ENCODE data around the gene MRPS27.

- TF ChIP-seq CTCF (IDR thresholded peaks at IDR 0.05; ENCODE audit: low read depth, low read length, missing input control) (no peak), MAX (IDR thresholded peaks at IDR 0.05) (no peak), REST (IDR thresholded peaks at IDR 0.05) (no peak), NR2F2 (IDR thresholded peaks at IDR 0.05) (no peak), YY1 (IDR thresholded peaks at IDR 0.05) (no peak), RAD21 (IDR thresholded peaks at IDR 0.05) (no peak), TAF1 (conservative IDR thresholded peaks at IDR 0.05) (no peak), ATF3 (IDR thresholded peaks at IDR 0.05) (no peak)
These were observed 74.5 kb downstream of the MRPS27 start for GRCh38 chr5:72245546-72245945.

All from liver (tissue), 3 donors.